ENCODE measurements around the gene FAM32A. TPM values are rescaled to one million over a fixed set of nuclear protein-coding genes. Genes with fewer than 3 reads are reported as not detected.
A peak's percentile ranks its signal among the peaks of the same experiment; 100 is the strongest.

FAM32A gene
- total and polyA plus RNA-seq, 4 experiments from 2014 or later: 50.9 to 128 (median 82.1) TPM

GRCh38 chr19:16223746-16224145 lies 38.5 kb downstream of the FAM32A start:
- DNase-seq: no peak
- no peaks in the 10 kb centered on the region for H3K27me3 ChIP-seq (ENCODE audit: insufficient read depth, low read length)
- Mint-ChIP-seq H3K4me3 (no peak overlapping the region), H3K27ac (no peak overlapping the region), H3K4me1 (peaks cover under 1 to 4% (median 4%) of the 10 kb centered on the region in 4 donors), H3K36me3 (peaks cover 50 to 57% of the 10 kb centered on the region in 2 donors), H3K27me3 (no peaks in the 10 kb centered on the region), H3K9me3 (peaks cover 0 to 38% (median 28%) of the 10 kb centered on the region in 8 donors)
- no peak overlapping the region for H3K4me3 ChIP-seq (ENCODE audit: low read length in 2 of 2)
- CTCF ChIA-PET (ENCODE audit: partially characterized antibody): interaction anchor here (1.0 kb wide), 1 partner anchor 159 kb away, joined by 3 read pairs; no protein-coding TSS in a partner anchor
- POLR2A ChIA-PET (ENCODE audit: partially characterized antibody): no interaction called here
- H3K36me3 ChIP-seq (ENCODE audit: insufficient read depth, low read length): peaks cover 65% of the 10 kb centered on the region
- no peak overlapping the region for H3K27ac ChIP-seq (ENCODE audit: low read depth, low read length)
- intact Hi-C loops (cut with micrococcal nuclease): no loop called here
- no peaks in the 10 kb centered on the region for H3K4me1 ChIP-seq (ENCODE audit: insufficient read depth, low read length)
- H3K9me3 ChIP-seq (ENCODE audit: control insufficient read depth in 1 of 2, low read length in 2 of 2): peaks cover 0 to 19% of the 10 kb centered on the region in 2 donors

DNA sequence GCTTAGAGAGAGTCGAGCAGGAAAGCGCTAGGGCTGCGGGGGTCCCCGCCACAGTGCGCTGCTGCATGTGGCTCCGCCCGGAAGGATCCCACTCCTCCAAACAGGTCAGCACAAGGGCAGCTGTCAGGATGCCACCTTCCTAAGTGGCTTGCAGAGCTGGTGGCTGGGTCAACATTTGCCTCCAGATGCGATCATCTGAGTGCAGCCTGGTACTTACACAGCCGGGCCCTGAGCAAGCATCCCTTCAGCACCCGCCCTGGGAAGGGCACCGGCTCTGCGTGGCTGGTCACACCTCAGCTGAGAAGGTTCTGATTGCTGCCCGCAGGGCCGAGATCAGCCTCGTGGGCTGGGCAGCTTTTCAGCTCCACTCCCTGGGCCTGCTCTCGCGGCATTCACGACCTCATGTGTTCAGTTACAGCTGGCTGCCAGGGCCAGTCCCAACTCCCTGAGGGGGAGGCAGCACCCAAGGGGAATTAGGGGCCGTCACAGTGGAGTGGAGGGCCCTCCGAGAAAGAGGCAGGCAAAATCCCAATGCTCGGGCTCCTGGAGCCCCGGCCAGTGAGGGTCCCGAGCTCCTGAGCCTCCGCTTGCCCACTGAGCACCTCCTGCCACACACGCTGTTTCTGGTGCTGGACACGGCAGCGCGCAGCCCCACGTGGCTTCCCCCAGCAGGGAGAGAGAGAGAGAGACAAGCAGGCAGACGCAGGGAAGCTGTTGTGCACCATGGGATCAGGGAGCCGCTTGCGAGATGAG lies 39.3 kb downstream of the FAM32A start:
- H3K27ac ChIP-seq (ENCODE audit: low read depth, low read length): no peak overlapping the region
- no peak overlapping the region for H3K27ac Mint-ChIP-seq
- intact Hi-C loops (cut with micrococcal nuclease): no loop called here
- ChIA-PET CTCF (ENCODE audit: partially characterized antibody) (interaction anchor here (1.0 kb wide), 1 partner anchor 162 kb away, joined by 3 read pairs; no protein-coding TSS in a partner anchor), POLR2A (ENCODE audit: partially characterized antibody) (no interaction called here)
- H3K27me3 ChIP-seq (ENCODE audit: insufficient read depth, low read length): no peaks in the 10 kb centered on the region
- no peak overlapping the region for H3K4me3 ChIP-seq (ENCODE audit: low read length in 2 of 2)
- H3K4me1 Mint-ChIP-seq: no peaks in the 10 kb centered on the region
- no peaks in the 10 kb centered on the region for H3K4me1 ChIP-seq (ENCODE audit: insufficient read depth, low read length)
- H3K9me3 Mint-ChIP-seq: peaks cover 0 to 32% (median 24%) of the 10 kb centered on the region in 8 donors
- peaks cover 47 to 56% of the 10 kb centered on the region in 2 donors for H3K36me3 Mint-ChIP-seq
- H3K27me3 Mint-ChIP-seq: no peaks in the 10 kb centered on the region
- H3K9me3 ChIP-seq (ENCODE audit: control insufficient read depth in 1 of 2, low read length in 2 of 2): peaks cover 0 to 19% of the 10 kb centered on the region in 2 donors
- peak overlapping the region in 1 of 8 donors; percentile 63 for H3K4me3 Mint-ChIP-seq
- no peak for DNase-seq
- H3K36me3 ChIP-seq (ENCODE audit: insufficient read depth, low read length): peaks cover 73% of the 10 kb centered on the region

DNA sequence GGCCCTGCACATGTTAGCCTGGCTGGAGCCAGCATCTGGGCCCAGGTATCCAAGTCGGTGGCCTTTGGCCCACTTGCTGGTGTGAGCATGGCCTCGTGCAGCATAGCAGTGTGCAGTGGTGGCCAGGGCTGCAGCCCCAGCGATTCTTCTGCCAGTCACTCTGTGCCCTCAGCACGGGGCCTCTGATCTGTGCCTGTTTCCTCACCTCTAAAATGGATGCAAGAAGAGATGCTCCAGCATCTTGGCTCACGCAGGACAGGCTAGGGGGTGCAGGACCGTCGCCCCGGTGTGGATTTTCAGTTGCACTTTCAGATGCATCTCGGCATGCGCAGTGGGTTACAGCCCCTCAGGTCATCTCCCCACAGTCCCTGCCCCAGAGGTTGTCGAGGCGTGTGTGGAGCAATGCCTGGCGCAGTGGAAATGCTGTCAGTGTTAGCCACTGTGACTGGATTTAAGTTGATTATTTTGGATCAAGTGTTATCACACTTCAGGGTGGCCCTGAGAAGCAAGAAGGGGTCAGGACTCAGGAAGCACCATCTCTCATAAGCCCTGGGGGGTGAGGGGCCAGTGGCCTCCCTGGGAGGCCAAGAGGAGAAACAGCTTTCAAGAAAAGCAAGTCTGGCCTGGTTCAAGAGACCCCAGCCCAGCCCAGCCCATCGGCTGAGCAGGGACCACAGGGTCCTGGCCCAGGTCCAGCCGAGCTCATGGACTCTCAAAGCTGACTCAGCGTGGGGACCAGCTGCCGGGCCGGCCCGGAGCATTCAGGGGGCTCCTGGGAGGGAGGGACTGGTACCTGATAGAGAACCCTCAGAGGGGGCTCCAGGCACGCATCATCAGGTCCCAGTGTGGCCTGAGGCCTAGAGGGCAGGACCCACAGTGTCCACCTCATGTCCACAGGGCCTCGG lies 40.3 kb downstream of the FAM32A start:
- no peak for DNase-seq
- no peaks in the 10 kb centered on the region for H3K4me1 ChIP-seq (ENCODE audit: insufficient read depth, low read length)
- H3K27ac ChIP-seq (ENCODE audit: low read depth, low read length): no peak overlapping the region
- CTCF ChIA-PET (ENCODE audit: partially characterized antibody): interaction anchor here (1.0 kb wide), 1 partner anchor 161 kb away, joined by 3 read pairs; no protein-coding TSS in a partner anchor
- POLR2A ChIA-PET (ENCODE audit: partially characterized antibody): no interaction called here
- peaks cover 0 to 14% of the 10 kb centered on the region in 2 donors for H3K9me3 ChIP-seq (ENCODE audit: control insufficient read depth in 1 of 2, low read length in 2 of 2)
- peaks cover 73% of the 10 kb centered on the region for H3K36me3 ChIP-seq (ENCODE audit: insufficient read depth, low read length)
- no peak overlapping the region for H3K4me3 ChIP-seq (ENCODE audit: low read length in 2 of 2)
- no peaks in the 10 kb centered on the region for H3K27me3 ChIP-seq (ENCODE audit: insufficient read depth, low read length)
- intact Hi-C loops (cut with micrococcal nuclease): no loop called here
- Mint-ChIP-seq H3K27me3 (no peaks in the 10 kb centered on the region), H3K9me3 (peaks cover 0 to 22% (median 16%) of the 10 kb centered on the region in 8 donors), H3K4me3 (no peak overlapping the region), H3K27ac (peak overlapping the region in 1 of 7 donors; percentile 37), H3K36me3 (peaks cover 42 to 56% of the 10 kb centered on the region in 2 donors), H3K4me1 (no peaks in the 10 kb centered on the region)

DNA sequence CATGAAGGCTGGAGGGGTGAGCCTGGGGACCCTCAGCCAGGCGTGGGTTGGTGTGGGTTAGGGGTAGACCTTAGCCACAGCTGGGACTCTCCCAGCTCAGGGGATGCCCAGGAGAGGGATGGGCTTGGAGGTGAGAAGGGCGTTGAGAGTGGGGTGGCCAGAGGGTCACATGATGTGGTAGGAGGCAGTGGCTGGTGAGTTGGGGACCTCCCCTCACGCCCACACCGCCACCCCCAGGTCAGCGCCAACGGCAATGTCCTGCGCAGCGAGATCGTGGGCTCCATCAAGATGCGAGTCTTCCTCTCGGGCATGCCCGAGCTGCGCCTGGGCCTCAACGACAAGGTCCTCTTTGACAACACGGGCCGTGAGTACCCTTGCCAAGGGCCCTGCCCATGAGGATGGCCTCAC lies 41.0 kb downstream of the FAM32A start:
- Histone ChIP-seq H3K4me3 (ENCODE audit: low read length in 2 of 2) (no peak overlapping the region), H3K27me3 (ENCODE audit: insufficient read depth, low read length) (no peaks in the 10 kb centered on the region), H3K36me3 (ENCODE audit: insufficient read depth, low read length) (peaks cover 70% of the 10 kb centered on the region), H3K27ac (ENCODE audit: low read depth, low read length) (no peak overlapping the region), H3K9me3 (ENCODE audit: control insufficient read depth in 1 of 2, low read length in 2 of 2) (peaks cover 0 to 7% of the 10 kb centered on the region in 2 donors), H3K4me1 (ENCODE audit: insufficient read depth, low read length) (no peaks in the 10 kb centered on the region)
- intact Hi-C loops (cut with micrococcal nuclease): no loop called here
- Mint-ChIP-seq H3K9me3 (peaks cover 0 to 16% (median 9%) of the 10 kb centered on the region in 8 donors), H3K27ac (no peak overlapping the region), H3K27me3 (no peaks in the 10 kb centered on the region), H3K36me3 (peaks cover 39 to 53% of the 10 kb centered on the region in 2 donors), H3K4me1 (no peaks in the 10 kb centered on the region), H3K4me3 (no peak overlapping the region)
- CTCF ChIA-PET (ENCODE audit: partially characterized antibody): no interaction called here
- no peak for DNase-seq
- POLR2A ChIA-PET (ENCODE audit: partially characterized antibody): no interaction called here

- ChIA-PET CTCF (ENCODE audit: partially characterized antibody) (no interaction called here), POLR2A (ENCODE audit: partially characterized antibody) (no interaction called here)
- no peak overlapping the region for H3K27ac ChIP-seq (ENCODE audit: low read depth, low read length)
- H3K9me3 ChIP-seq (ENCODE audit: control insufficient read depth in 1 of 2, low read length in 2 of 2): no peaks in the 10 kb centered on the region
- Mint-ChIP-seq H3K9me3 (peaks cover 0 to 6% (median 4%) of the 10 kb centered on the region in 8 donors), H3K4me1 (no peaks in the 10 kb centered on the region), H3K27me3 (no peaks in the 10 kb centered on the region), H3K27ac (peak overlapping the region in 2 of 7 donors; percentile 18 to 48), H3K36me3 (peaks cover 36 to 52% of the 10 kb centered on the region in 2 donors), H3K4me3 (no peak overlapping the region)
- H3K36me3 ChIP-seq (ENCODE audit: insufficient read depth, low read length): peaks cover 77% of the 10 kb centered on the region
- H3K4me1 ChIP-seq (ENCODE audit: insufficient read depth, low read length): no peaks in the 10 kb centered on the region
- DNase-seq: no peak
- H3K4me3 ChIP-seq (ENCODE audit: low read length in 2 of 2): no peak overlapping the region
- H3K27me3 ChIP-seq (ENCODE audit: insufficient read depth, low read length): no peaks in the 10 kb centered on the region
- intact Hi-C loops (cut with micrococcal nuclease): no loop called here
These were observed 41.9 kb downstream of the FAM32A start for GRCh38 chr19:16226878-16227836.

DNA sequence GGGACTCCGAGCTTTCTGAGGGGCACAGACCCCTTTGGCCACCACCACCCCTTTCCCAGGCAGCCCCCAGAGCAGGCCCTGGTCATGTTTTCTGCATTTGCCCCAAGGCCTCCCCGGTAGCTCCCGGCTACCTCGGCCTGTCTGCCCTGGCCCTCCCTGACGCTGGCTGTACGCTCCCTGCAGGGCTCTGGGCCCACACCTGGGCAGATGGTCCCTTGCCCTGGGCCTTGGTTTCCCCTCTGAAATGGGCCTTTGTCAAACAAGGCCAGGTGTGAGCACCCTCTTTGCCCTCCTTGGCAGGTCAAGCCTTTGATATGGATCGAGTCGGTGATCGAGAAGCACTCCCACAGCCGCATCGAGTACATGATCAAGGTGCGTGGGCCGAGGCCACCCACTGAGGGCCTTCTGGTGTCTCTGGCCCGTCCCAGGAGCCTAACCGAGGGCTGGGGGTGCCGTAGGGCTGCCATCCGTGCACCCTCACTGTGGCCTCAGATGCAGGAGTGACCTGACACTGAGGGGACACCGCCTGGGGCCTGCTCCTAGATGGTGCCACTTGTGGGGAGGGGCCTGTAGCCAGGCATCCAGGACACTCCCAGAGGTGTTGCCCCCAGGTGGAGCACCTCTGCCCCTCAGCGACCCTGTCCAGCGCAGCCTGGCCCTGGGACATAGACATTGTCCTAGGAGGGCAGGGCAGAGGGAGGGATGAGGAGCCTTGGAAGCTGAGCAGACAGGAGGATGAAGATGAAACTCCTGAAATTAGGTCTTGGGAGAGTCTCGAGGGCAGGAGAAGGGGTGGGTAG lies 42.8 kb downstream of the FAM32A start:
- H3K36me3 Mint-ChIP-seq: peaks cover 31 to 51% of the 10 kb centered on the region in 2 donors
- Histone ChIP-seq H3K27ac (ENCODE audit: low read depth, low read length) (no peak overlapping the region), H3K27me3 (ENCODE audit: insufficient read depth, low read length) (no peaks in the 10 kb centered on the region), H3K36me3 (ENCODE audit: insufficient read depth, low read length) (peaks cover 73% of the 10 kb centered on the region), H3K9me3 (ENCODE audit: control insufficient read depth in 1 of 2, low read length in 2 of 2) (no peaks in the 10 kb centered on the region), H3K4me1 (ENCODE audit: insufficient read depth, low read length) (no peaks in the 10 kb centered on the region), H3K4me3 (ENCODE audit: low read length in 2 of 2) (no peak overlapping the region)
- no peak for DNase-seq
- no peak overlapping the region for H3K4me3 Mint-ChIP-seq
- H3K9me3 Mint-ChIP-seq: peaks cover 0 to 4% (median 0%) of the 10 kb centered on the region in 8 donors
- intact Hi-C loops (cut with micrococcal nuclease): no loop called here
- ChIA-PET POLR2A (ENCODE audit: partially characterized antibody) (no interaction called here), CTCF (ENCODE audit: partially characterized antibody) (no interaction called here)
- H3K27me3 Mint-ChIP-seq: no peaks in the 10 kb centered on the region
- H3K4me1 Mint-ChIP-seq: peaks cover 0 to 1% (median 0%) of the 10 kb centered on the region in 4 donors
- peak overlapping the region in 1 of 7 donors; percentile 70 for H3K27ac Mint-ChIP-seq

Measured in CD4-positive, alpha-beta memory T cell (primary cell).